Mesenteric fat pad (tissue), 1 donor: Measurements from ENCODE around the gene MXRA8. TPM values are rescaled to one million over a fixed set of nuclear protein-coding genes. Genes with fewer than 3 reads are reported as not detected.

Source experiments
- DNase-seq: peaks from one replicate; pipeline ENCODE4 v3.0.0-alpha.2; 2020; ENCODE audit warnings: low spot score
- total RNA-seq: library from RNA; stranded (reverse); fragmentation: NEBNext Ultra II Directional; extraction: Animal tissue kit (Norgen Biotek cat#: 25700); gene quantifications from one replicate; pipeline ENCODE4 v1.2.1, GENCODE V29; 2021
- donor health status: DM: yes; HTN: yes; CAD: no.

The MXRA8 gene
- total RNA-seq, 1 donor from 2014 or later = 109 TPM

- DNase-seq = no peak
Observed at GRCh38 chr1:1337793-1338147, 20.6 kb downstream of the MXRA8 start.

GRCh38 chr1:1336931-1337792 lies 21.2 kb downstream of the MXRA8 start:
- DNase-seq = no peak

GRCh38 chr1:1336446-1336845 lies 21.9 kb downstream of the MXRA8 start:
- no peak for DNase-seq

DNA sequence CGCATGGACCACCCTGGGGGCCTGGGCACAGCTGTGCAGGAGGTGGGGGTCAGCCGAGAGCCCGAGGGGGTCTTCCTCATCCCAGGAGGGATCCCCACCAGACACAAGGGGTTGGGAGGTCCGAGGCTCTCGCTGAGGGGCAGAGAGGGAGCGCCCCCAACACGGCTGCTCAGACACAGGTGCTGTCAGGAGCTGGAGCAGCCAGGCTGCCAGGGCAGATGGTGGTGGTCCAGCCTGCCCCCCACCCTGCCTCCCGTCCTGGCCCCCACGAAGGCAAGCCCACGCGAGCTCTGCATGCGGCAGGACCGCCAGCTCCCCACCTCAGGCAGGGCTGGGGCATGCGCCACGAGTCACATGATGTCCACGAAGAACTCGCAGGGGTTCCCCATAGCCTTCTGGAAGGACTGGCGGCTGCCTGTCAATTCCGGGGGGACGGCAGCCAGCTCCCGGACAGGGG lies 22.5 kb downstream of the MXRA8 start:
- DNase-seq = no peak

- no peak for DNase-seq
Observed at GRCh38 chr1:1335283-1335682, 23.1 kb downstream of the MXRA8 start.

DNA sequence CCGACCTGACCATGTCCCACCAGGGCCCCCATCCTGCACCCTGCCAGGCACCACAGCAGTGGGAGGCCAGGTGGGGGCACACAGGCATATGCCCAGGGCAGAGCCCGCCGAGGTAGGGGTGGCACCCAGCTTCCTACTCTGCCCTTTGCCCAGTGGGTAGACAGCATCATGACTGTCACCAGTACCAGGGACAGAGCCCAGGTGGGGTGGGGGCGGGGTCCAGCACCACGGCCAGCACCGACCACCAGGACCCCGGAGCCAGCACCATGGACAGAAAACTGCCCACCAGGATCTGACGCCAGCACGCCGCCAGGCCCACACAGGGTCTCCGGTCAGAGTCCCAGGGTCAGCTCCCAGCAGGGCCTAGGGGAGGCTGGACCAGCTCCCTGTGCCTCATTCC lies 23.5 kb downstream of the MXRA8 start:
- DNase-seq = no peak

- no peak for DNase-seq
Observed at GRCh38 chr1:1333551-1334241, 24.7 kb downstream of the MXRA8 start.

- no peak for DNase-seq
Observed at GRCh38 chr1:1332774-1333480, 25.4 kb downstream of the MXRA8 start.

GRCh38 chr1:1332031-1332755 lies 26.2 kb downstream of the MXRA8 start:
- no peak for DNase-seq

GRCh38 chr1:1331068-1331965 lies 27.0 kb downstream of the MXRA8 start, which contains the start of gene TAS1R3:
TSS of gene TAS1R3 (plus strand) at chr1:1331280. CDS start at chr1:1331346, 66 bp downstream.
- DNase-seq = no peak

DNA sequence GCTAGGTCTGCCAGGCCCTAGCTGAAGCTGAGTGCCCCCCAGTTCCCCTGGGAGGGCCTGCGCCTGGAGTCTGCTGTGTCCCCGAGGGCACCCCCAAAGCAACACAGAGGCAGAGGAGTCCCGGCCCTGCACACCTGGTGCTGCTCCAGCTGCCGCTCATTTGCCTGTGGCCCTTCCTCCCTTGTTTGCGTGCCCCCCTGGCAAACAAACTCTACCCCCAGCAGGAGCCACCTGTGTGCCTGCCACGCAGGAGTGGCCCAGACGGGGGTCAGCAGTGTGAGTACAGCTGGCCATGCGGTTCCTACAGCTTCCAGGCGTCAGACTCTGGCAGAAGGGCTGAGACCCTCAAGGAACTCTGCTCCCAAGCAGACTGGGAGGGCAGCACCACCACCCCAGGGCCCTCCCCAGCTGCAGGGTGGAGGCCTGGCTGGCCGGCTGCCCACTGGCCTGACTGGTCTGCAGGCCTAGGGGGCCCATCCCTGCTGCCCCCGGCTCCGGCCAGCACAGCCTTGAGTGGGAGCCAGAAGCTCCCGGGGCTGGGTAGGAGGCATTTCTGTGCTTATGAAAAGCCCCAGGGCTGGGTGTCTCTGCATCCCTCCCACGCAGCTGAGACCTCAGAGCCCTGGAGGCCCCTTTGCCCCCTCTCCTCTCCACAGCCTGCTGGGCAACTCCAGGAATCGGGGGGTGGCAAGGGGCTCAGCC lies 27.8 kb downstream of the MXRA8 start:
- no peak for DNase-seq

DNA sequence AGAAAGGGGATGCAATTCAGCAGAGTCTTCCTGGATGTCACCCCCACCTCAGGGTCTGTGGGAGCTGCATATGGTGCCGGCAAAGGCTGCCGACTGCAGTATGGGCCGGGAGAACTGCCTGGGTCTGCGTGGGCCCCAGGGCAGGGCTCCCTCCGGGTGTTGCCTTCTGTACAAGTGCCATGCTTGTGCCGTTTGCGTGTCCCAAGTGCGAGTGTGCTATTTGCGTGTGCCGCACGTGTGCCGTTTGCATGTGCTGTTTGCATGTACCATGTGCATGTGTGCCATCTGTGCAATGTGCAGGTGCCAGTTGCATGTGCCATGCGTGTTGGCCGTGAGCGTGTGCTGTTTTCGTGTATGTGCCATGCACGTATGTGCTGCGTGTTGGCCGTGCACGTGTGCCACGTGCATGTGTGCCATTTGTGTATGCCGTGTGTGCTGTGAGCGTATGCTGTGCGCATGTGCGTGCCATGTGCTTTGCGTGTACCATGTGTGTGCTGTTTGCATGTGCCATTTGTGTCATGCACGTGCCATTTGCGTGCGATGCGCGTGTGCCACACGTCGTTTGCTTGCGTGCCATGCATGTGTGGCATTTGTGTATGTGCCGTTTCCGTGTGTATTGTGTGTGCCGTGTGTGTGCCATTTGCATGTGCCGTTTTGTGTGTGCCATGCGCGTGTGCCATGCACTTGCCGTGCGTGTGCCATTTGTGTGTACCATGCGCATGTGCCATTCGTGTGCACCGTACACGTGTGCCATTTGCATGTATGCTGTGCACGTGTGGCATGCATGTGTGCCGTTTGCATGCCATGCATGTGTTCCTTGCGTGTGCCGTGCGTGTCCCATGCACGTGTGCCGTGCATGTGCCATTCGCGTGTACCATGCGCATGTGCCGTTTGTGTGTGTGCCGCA lies 28.8 kb downstream of the MXRA8 start:
- no peak for DNase-seq

GRCh38 chr1:1328254-1328653 lies 30.1 kb downstream of the MXRA8 start:
- DNase-seq = no peak

DNA sequence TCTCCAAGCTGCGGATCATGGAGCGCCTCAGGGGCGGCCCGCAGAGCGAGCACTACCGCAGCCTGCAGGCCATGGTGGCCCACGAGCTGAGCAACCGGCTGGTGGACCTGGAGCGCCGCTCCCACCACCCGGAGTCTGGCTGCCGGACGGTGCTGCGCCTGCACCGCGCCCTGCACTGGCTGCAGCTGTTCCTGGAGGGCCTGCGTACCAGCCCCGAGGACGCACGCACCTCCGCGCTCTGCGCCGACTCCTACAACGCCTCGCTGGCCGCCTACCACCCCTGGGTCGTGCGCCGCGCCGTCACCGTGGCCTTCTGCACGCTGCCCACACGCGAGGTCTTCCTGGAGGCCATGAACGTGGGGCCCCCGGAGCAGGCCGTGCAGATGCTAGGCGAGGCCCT lies 31.1 kb downstream of the MXRA8 start:
- DNase-seq = no peak

- DNase-seq = no peak
Observed at GRCh38 chr1:1326075-1326605, 32.2 kb downstream of the MXRA8 start.

- DNase-seq = no peak
Observed at GRCh38 chr1:1325288-1326074, 32.9 kb downstream of the MXRA8 start.

DNA sequence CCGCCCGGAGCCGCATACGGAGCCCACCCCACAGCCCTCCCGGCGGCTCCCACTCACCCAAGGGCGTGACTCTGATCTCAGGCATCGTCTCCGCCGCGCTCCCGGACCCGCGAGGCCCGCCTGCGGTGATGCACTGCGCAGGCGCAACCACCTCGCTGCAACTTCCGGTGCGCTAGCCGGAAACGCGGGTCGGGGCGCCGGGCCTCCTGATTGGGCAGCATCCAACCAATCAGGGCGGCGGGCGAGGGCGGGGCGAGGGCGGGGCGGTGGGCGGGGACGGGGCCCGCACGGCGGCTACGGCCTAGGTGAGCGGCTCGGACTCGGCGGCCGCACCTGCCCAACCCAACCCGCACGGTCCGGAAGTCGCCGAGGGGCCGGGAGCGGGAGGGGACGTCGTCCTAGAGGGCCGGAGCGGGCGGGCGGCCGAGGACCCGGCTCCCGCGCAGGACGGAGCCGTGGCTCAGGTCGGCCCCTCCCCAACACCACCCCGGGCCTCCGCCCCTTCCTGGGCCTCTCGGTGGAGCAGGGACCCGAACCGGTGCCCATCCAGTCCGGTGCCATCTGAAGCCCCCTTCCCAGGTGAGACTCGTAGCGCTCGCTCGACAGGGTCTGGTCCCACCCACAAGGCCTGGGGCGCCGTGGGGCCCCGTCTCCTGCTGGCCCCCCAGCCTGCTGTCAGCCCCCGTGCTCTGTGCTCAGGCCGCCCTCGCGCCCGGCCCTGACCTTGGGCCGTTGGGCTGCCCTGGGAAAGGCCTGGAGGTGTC lies 33.6 kb downstream of the MXRA8 start, which contains the start of the genes CPTP and INTS11:
Gene CPTP (plus strand): TSS at position 279 of the 764 bp plus-strand sequence. CDS start 2,109 bp downstream, outside the sequence.
Gene INTS11 (minus strand): TSS at position 137 of the 764 bp plus-strand sequence. CDS start 52 bp downstream, at position 85.
- peak; percentile 99 for DNase-seq
